ENCODE results near the gene EXOC1. TPM values are rescaled to one million over a fixed set of nuclear protein-coding genes. Genes with fewer than 3 reads are reported as not detected.

The EXOC1 gene
- total and polyA plus RNA-seq, 9 of the 15 experiments (the other 6 are each of a cell fraction or from before 2014, with no cell fraction given), result 16.0 to 45.5 (median 26.2) TPM

GRCh38 chr4:55948726-55949481 is 95.5 kb downstream of the EXOC1 start, which contains the start of gene CEP135 (continued):
- TF ChIP-seq MNT (conservative IDR thresholded peaks at IDR 0.05) (peak; percentile 76 to 92), TFAP4 (CRISPR knock-in tag; IDR thresholded peaks at IDR 0.05; ENCODE audit: borderline replicate concordance) (peak; percentile 97), SMC3 (conservative IDR thresholded peaks at IDR 0.05; ENCODE audit: insufficient read depth, low read depth, low read length) (peak; percentile 83), MYNN (IDR thresholded peaks at IDR 0.05) (peak; percentile 65; the same call in 1 of the 2 replicates), MYNN (CRISPR knock-in tag; IDR thresholded peaks at IDR 0.05) (no peak), ARID4B (CRISPR knock-in tag; IDR thresholded peaks at IDR 0.05) (peak; percentile 97), KAT7 (CRISPR knock-in tag; IDR thresholded peaks at IDR 0.05; ENCODE audit: borderline replicate concordance) (peak; percentile 28; the same call in 1 of the 2 replicates), CHD2 (IDR thresholded peaks at IDR 0.05; ENCODE audit: low read depth, low read length) (no peak), RBBP5 (IDR thresholded peaks at IDR 0.05; ENCODE audit: borderline replicate concordance, insufficient read depth, low read length, poor library complexity, severe bottlenecking) (peak; percentile 92), PHF8 (IDR thresholded peaks at IDR 0.05; ENCODE audit: borderline replicate concordance, low read length) (peak; percentile 98), NRF1 (conservative IDR thresholded peaks at IDR 0.05 in 1 of 2, IDR thresholded peaks at IDR 0.05 in 1 of 2) (peak; percentile 66 to 71), ETV1 (tag; conservative IDR thresholded peaks at IDR 0.05; ENCODE audit: low read depth) (peak; percentile 74; the same call in 1 of the 2 replicates), ZNF146 (CRISPR knock-in tag; IDR thresholded peaks at IDR 0.05; ENCODE audit: unreplicated experiment) (no peak), YY1 (IDR thresholded peaks at IDR 0.05; ENCODE audit: borderline replicate concordance in 1 of 3, control insufficient read depth in 1 of 3, extremely low read depth in 1 of 3, insufficient read depth in 3 of 3, insufficient read length in 1 of 3, insufficient replicate concordance in 2 of 3, low read depth in 1 of 3, low read length in 2 of 3) (peak; percentile 67 to 94 (median 89)), ATF2 (CRISPR knock-in tag; IDR thresholded peaks at IDR 0.05) (no peak), MBD2 (IDR thresholded peaks at IDR 0.05; ENCODE audit: borderline replicate concordance, low read depth) (peak; percentile 31; the same call in 1 of the 2 replicates)

All from K562 (cell line).